Glutamatergic neuron (in vitro differentiated cells): ENCODE results near the gene KDM2B. TPM values are rescaled to one million over a fixed set of nuclear protein-coding genes. Genes with fewer than 3 reads are reported as not detected.

Experiments
- DNase-seq: peaks from one replicate; pipeline ENCODE4 v3.0.0; 2022
- H3K27ac Mint-ChIP-seq: one replicate; pipeline ENCODE4 v1.8.0; 2020; ENCODE audit warnings: mild to moderate bottlenecking, mixed read lengths, inconsistent platforms; ENCODE audit not compliant: unreplicated experiment
- H3K27me3 Mint-ChIP-seq: one replicate; pipeline ENCODE4 v1.8.0; 2020; ENCODE audit warnings: mild to moderate bottlenecking, moderate library complexity, mixed read lengths, inconsistent platforms; ENCODE audit not compliant: unreplicated experiment
- H3K36me3 Mint-ChIP-seq: one replicate; pipeline ENCODE4 v1.8.0; 2020; ENCODE audit warnings: mild to moderate bottlenecking, mixed read lengths, inconsistent platforms; ENCODE audit not compliant: unreplicated experiment
- H3K4me1 Mint-ChIP-seq: one replicate; pipeline ENCODE4 v1.8.0; 2020; ENCODE audit warnings: mild to moderate bottlenecking, low read depth, mixed read lengths, inconsistent platforms; ENCODE audit not compliant: unreplicated experiment
- H3K4me3 Mint-ChIP-seq: one replicate; pipeline ENCODE4 v1.8.0; 2020; ENCODE audit warnings: mild to moderate bottlenecking, mixed read lengths, inconsistent platforms; ENCODE audit not compliant: unreplicated experiment
- H3K9me3 Mint-ChIP-seq: one replicate; pipeline ENCODE4 v1.8.0; 2020; ENCODE audit warnings: mild to moderate bottlenecking, moderate library complexity, mixed read lengths, inconsistent platforms; ENCODE audit not compliant: unreplicated experiment
- CTCF ChIP-seq: fragments of 200-600 bp; sonication (generic); IDR thresholded peaks from one replicate; pipeline ENCODE4 v1.5.0; 2021; ENCODE audit not compliant: partially characterized antibody, unreplicated experiment
- total RNA-seq: library from RNA; stranded (reverse); fragmentation: NEBNext Ultra II Directional; extraction: Animal tissue kit (Norgen Biotek cat#: 25700); gene quantifications from one replicate; pipeline ENCODE4 v1.2.1, GENCODE V29; 2021; ENCODE audit not compliant: unreplicated experiment

Gene KDM2B
- total RNA-seq, 1 donor from 2014 or later, result 64.3 TPM

GRCh38 chr12:121509339-121509738 lies 71.5 kb downstream of the KDM2B start:
- no peak for TF ChIP-seq CTCF
- H3K4me3 Mint-ChIP-seq, result no peak overlapping the region
- DNase-seq, result no peak
- H3K36me3 Mint-ChIP-seq, result no peaks in the 10 kb centered on the region
- no peaks in the 10 kb centered on the region for H3K9me3 Mint-ChIP-seq
- peaks cover 2% of the 10 kb centered on the region for H3K27me3 Mint-ChIP-seq
- peaks cover 15% of the 10 kb centered on the region for H3K4me1 Mint-ChIP-seq
- no peak overlapping the region for H3K27ac Mint-ChIP-seq

- no peak for TF ChIP-seq CTCF
- Mint-ChIP-seq H3K36me3 (no peaks in the 10 kb centered on the region), H3K27me3 (peaks cover 2% of the 10 kb centered on the region), H3K4me3 (no peak overlapping the region), H3K27ac (no peak overlapping the region), H3K9me3 (no peaks in the 10 kb centered on the region), H3K4me1 (peaks cover 13% of the 10 kb centered on the region)
- DNase-seq, result no peak
Measured at GRCh38 chr12:121508533-121508932, 72.3 kb downstream of the KDM2B start.

- H3K27ac Mint-ChIP-seq, result no peak overlapping the region
- H3K4me1 Mint-ChIP-seq, result peaks cover 11% of the 10 kb centered on the region
- no peak for TF ChIP-seq CTCF
- no peak for DNase-seq
- no peaks in the 10 kb centered on the region for H3K9me3 Mint-ChIP-seq
- no peaks in the 10 kb centered on the region for H3K36me3 Mint-ChIP-seq
- H3K4me3 Mint-ChIP-seq, result no peak overlapping the region
- H3K27me3 Mint-ChIP-seq, result peaks cover 4% of the 10 kb centered on the region
Measured at GRCh38 chr12:121507984-121508383, 72.8 kb downstream of the KDM2B start.

GRCh38 chr12:121507245-121507644 lies 73.6 kb downstream of the KDM2B start:
- peaks cover 9% of the 10 kb centered on the region for H3K4me1 Mint-ChIP-seq
- no peak for DNase-seq
- H3K4me3 Mint-ChIP-seq, result no peak overlapping the region
- TF ChIP-seq CTCF, result no peak
- H3K36me3 Mint-ChIP-seq, result no peaks in the 10 kb centered on the region
- H3K27ac Mint-ChIP-seq, result no peak overlapping the region
- H3K27me3 Mint-ChIP-seq, result peaks cover 4% of the 10 kb centered on the region
- no peaks in the 10 kb centered on the region for H3K9me3 Mint-ChIP-seq

GRCh38 chr12:121505513-121505912 lies 75.3 kb downstream of the KDM2B start:
- Mint-ChIP-seq H3K36me3 (no peaks in the 10 kb centered on the region), H3K4me3 (no peak overlapping the region), H3K9me3 (no peaks in the 10 kb centered on the region), H3K27me3 (peaks cover 4% of the 10 kb centered on the region), H3K27ac (no peak overlapping the region), H3K4me1 (peaks cover 2% of the 10 kb centered on the region)
- TF ChIP-seq CTCF, result no peak
- DNase-seq, result no peak
